AG09319 (cell line): ENCODE data around the gene TLE4.

ENCODE experiments used
- DNase-seq: peaks from one replicate; pipeline ENCODE4 v3.0.0-alpha.2; 2010; ENCODE audit warnings: low read depth; ENCODE audit errors: extremely low read depth
- TF ChIP-seq, protein P1 (sequence below): IDR thresholded peaks from 2 replicates; pipeline ENCODE4 v1.5.1; 2011; ENCODE audit warnings: low read depth, mild to moderate bottlenecking, inconsistent platforms, low read length, moderate library complexity

Gene TLE4

DNA sequence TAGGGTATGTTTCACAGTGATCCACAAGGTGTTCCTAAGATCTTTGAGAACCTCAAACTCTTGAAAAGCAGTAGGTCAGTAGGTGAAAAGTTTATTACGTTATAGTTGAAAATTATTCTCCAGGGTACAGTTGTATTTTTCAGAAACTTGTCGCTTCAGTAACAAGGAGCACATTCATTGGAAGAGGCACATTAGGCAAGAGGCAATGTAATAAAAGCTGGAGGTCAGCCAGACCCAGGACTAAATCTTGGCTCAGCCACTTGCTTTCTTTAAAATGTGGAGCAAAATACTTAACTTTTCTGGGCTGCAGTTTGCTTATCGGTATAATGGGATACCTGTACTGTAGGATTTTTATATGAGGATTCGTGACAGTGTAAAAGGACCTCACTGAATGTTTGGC lies 45.6 kb downstream of the TLE4 start:
- TF ChIP-seq, protein P1, sequence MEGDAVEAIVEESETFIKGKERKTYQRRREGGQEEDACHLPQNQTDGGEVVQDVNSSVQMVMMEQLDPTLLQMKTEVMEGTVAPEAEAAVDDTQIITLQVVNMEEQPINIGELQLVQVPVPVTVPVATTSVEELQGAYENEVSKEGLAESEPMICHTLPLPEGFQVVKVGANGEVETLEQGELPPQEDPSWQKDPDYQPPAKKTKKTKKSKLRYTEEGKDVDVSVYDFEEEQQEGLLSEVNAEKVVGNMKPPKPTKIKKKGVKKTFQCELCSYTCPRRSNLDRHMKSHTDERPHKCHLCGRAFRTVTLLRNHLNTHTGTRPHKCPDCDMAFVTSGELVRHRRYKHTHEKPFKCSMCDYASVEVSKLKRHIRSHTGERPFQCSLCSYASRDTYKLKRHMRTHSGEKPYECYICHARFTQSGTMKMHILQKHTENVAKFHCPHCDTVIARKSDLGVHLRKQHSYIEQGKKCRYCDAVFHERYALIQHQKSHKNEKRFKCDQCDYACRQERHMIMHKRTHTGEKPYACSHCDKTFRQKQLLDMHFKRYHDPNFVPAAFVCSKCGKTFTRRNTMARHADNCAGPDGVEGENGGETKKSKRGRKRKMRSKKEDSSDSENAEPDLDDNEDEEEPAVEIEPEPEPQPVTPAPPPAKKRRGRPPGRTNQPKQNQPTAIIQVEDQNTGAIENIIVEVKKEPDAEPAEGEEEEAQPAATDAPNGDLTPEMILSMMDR, result no peak
- no peak for DNase-seq

DNA sequence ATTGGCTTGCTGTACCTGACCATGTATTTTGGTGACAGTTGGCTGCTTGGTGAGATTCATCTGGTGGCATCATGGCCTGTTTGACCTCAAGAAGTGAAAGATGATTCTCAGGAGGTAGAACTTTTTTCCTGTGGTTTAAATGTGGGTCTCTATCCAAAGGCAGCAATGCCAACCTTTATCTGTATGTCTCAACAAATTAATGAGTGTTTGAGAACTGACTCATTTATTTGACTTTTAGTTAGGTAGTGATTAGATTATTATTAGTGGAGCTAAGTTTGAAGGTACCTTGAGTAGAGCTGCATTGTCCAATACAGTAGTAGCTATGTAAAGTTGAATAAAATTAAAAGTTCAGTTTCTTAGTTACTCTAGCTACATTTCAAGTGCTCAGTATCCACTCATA lies 48.2 kb downstream of the TLE4 start:
- TF ChIP-seq, protein P1, result no peak
- no peak for DNase-seq

DNA sequence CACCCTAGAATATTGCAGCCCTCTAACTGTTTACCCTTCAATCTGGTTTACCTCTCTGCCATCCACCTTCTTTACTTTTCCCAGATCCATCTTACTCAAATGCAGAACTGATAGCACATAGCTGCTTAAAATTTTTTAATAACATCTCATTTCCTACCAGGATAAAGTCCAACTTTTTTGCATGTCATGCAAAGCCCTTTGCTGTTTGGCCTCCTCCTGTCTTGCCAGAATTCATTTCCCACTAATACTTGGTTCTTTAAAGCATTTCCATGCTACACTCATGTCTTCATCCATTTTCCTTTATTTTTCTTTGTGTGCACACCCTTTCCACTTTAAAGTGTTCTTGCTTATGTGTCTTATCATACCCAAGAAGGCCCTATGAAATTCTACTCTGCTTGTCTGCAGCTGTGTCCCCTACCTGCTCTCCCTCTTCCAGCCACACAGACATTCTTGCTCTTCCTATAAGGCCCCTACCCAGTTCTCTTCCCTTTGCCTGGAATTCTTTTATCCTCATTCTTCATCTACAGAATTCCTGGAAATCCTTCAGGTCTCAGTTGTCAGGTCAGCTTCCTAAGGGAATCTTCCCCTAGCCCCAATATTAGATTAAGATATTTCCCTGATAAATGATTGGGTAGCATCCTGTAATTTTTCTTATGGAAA lies 50.3 kb downstream of the TLE4 start:
- TF ChIP-seq, protein P1, result no peak
- DNase-seq, result no peak

DNA sequence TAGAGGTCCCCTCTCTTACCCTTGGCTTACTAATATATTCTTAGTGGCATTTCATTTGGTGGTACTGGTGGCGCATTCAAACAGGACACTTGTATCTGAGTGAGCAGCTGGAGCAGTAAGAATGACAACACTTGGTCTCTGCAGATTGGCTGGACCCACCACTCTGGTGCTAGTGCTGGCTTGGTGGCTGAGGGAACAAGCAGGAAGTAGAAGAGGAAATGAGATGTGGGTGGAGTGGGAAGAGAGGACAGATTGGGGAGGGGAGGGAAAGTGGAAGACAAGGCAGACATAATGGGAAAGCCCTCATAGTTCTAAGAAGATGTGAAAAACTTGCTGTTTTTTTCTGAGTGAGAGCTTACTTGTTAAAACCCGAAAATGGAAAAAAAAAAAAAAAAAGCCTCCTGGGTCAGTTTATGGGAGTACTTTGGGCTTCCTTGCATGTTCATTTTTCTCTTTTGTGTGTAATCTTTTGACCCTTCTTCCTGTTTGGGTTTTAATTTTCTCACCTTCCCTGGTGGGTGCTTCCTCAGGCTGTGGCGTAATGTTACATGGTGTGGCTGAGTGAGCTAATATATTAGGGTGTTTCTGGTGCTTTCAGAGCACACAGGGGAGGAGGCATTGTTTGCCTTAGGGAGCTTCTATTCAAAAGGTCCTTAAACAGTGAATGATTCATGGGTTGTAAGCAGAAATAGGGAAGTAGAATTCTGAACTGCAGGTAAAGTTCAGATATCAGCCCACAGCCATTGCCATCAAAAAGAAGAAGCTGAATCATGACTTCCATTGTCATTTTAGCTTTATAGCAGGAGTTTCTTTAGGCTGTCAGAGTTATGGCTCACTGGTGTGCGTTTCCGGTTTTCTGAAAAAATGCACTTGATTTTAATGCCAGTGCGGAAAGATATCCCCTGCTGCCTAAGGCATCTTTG lies 52.3 kb downstream of the TLE4 start:
- TF ChIP-seq, protein P1, result no peak
- DNase-seq, result no peak

DNA sequence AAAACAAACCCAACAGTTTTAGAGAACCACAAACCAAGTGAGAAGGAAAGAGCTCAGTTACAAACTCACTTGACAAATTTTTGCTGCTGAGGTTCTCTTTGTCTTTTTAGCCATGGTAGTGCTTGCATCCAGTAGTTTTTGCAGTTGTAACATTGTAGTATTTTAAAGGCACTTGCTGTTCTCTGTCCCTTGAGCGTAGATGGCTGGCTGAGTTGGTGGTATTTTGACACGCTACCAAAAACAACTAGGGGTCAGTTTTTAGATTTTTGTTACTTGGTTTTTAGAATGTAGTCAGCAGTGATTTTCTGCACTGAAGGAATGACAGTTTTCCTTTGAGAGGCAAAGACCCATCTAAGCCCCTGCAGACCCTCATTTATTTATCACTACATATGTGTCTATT lies 58.0 kb downstream of the TLE4 start:
- TF ChIP-seq, protein P1, result no peak
- no peak for DNase-seq

DNA sequence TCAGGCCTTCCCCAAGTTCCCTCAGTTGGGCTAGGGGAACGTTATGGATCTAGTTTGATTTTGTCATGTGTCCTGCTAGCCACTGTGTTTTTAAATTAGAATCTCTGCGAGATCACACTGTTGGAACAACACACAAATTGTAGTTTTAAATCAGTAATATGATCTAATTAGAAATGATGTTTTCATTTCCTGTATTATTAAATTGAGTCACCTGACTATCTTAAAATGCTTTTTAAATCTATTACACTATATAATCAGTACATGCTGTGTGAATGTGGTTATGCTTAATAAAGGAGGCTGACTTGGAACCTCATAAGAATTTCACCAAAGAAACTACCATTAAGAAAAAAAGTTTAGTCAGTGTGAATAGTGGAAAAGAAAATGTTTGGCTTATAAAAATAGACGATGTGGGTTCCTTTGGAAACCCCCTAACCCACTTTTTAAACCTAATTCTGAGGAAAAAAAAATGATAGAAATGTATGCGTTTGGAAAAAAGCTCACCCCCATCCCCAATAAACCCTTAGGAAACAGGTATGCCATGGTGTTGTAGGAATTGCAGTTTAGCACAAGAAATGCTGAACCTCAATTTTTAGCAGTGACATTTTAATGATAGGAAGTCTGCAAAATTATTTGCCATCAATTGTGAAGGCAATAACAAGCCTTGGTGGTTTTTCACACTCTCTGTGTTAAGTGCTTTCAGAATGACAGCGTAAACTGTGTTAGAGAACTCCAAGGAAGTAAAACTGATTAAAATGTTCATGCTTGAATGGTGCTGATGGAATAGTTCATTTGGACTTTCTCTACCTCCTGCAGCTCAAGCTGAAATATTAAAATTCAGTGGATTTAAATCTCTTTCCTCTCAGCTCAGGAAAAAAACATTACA lies 59.0 kb downstream of the TLE4 start:
- TF ChIP-seq, protein P1, result no peak
- DNase-seq, result no peak
